Measurements from ENCODE around the gene DHFR.
"Not testable (repeated sequence)": the region's sequence is repeated elsewhere in the genome, so short reads cannot be mapped to it uniquely, and the experiment has no call there.

Gene DHFR

GRCh38 chr5:80597500-80597899 lies 57.3 kb downstream of the DHFR start:
- no peak for DNase-seq (ENCODE audit: insufficient read length, low spot score)
- FAIRE-seq: no peak
- TF ChIP-seq POLR2A (IDR thresholded peaks at IDR 0.05; ENCODE audit: low read depth, low read length): no peak

DNA sequence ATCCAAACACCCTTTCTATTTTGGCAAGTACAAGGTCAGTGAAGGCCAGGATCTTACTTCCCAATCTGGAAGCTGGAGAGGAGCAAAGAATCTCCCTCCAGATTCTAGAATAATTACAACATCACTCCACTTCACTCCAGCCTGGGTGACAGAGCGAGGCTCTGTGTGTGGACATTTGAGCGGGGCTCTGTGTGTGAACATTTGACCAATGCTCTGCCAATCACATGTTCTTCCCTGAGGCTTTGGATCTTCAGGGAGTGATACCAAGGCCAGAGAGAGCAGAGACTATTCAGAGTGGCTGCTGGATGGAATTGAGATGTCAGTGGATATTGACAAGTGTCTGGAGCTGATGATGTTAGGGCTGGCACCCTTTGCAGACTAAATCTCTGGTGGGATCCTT lies 60.0 kb downstream of the DHFR start:
- no peak for TF ChIP-seq POLR2A (IDR thresholded peaks at IDR 0.05; ENCODE audit: low read depth, low read length)
- FAIRE-seq (no peak), DNase-seq (ENCODE audit: insufficient read length, low spot score) (no peak)

GRCh38 chr5:80592761-80593160 lies 62.0 kb downstream of the DHFR start:
- FAIRE-seq (no peak), DNase-seq (ENCODE audit: insufficient read length, low spot score) (no peak)
- no peak for TF ChIP-seq POLR2A (IDR thresholded peaks at IDR 0.05; ENCODE audit: low read depth, low read length)

DNA sequence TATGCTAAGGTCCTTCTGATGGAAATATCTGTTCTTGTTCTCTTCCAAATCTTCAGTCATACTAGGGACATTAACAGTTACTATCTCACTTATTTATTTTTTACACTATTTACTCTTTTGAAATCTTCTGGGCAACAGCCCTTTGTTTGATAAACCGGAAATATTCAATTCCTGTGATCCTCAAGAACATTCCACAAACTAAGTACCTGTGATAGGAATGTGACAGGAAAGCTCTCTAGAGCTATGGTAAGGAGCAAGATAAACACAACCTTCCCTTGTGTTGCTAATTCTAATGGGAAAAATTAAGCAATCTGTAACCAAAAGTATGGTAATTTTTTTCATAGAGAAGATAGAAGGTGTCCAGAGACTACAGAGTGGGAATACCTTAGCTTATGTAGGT lies 62.7 kb downstream of the DHFR start:
- FAIRE-seq: no peak
- DNase-seq (ENCODE audit: insufficient read length, low spot score): no peak
- no peak for TF ChIP-seq POLR2A (IDR thresholded peaks at IDR 0.05; ENCODE audit: low read depth, low read length)

DNA sequence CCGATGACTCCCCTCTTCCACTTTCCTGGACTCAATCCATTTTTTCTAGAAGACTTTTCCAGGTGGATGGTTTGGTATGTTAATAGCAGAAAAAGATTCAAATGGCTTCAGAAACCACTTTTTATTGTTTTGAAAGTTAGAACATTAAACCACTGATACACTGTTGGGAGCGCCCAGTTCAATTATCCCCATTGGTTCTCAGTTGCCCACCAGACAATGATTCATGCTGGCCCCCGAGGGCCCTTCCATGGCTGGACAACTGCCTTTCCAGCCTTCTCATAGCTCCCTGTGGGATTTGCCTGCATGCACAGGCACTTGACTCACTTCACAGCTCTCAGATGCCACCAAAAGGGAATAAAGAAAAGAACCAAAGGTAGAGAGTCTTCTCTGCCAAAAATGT lies 63.4 kb downstream of the DHFR start:
- FAIRE-seq (no peak), DNase-seq (ENCODE audit: insufficient read length, low spot score) (no peak)

DNA sequence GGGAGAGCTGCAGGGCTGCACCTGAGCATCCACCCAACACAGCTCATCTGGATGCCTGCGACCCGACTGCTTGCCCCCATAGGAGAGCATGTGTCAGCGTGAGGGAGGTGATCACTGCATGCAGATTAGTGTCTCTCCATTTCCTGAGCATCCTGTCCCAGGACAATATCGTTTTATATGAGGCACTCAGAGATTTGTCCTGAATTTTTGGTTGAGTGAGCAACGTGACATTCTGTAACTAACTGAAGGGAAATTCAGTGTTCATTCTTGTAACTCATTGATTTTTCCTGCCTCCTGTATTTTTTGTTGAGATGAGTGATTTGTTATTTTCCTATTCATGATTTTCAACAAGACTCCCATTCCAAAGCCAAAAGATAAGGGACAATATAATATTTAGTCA lies 64.0 kb downstream of the DHFR start:
- no peak for FAIRE-seq
- TF ChIP-seq POLR2A (IDR thresholded peaks at IDR 0.05; ENCODE audit: low read depth, low read length): no peak
- no peak for DNase-seq (ENCODE audit: insufficient read length, low spot score)

More for the DNA sequence above, 63.4 kb downstream of the DHFR start:
- no peak for TF ChIP-seq POLR2A (IDR thresholded peaks at IDR 0.05; ENCODE audit: low read depth, low read length)

DNA sequence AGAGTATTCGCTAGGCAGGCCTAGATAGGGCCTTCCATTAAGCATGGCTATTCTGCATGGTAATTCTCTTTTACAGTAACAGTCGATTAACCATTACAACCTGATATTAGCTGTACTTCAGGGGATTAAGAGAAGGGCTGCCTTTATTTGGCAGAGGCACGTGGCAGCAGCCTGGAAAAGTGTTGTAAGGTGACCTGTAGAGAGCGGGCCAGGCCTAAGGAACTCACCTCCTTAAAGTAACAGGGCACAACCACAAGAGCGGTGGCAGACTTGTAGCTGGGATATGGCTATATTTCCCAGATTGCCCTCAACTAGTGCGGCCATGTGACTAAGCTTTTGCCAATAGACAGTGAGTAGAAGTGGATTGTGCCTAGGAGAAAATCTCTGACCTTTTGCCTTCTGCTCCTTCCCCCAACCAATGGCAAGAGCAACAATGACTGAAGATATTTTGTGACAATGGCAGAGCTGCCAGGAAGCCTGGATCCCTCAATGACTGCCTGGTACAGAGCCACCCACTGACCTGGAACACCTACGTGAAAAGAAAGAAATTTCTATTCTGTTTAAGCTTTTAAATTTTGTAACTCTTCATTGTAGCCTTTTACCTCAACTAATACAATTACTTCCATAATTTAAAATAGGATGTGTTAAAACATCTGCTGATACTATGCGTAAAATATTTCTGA lies 65.8 kb downstream of the DHFR start:
- TF ChIP-seq POLR2A (IDR thresholded peaks at IDR 0.05; ENCODE audit: low read depth, low read length): no peak
- FAIRE-seq: no peak
- DNase-seq (ENCODE audit: insufficient read length, low spot score): no peak

GRCh38 chr5:80584770-80585169 lies 70.0 kb downstream of the DHFR start:
- FAIRE-seq (no peak), DNase-seq (ENCODE audit: insufficient read length, low spot score) (no peak)
- no peak for TF ChIP-seq POLR2A (IDR thresholded peaks at IDR 0.05; ENCODE audit: low read depth, low read length)

DNA sequence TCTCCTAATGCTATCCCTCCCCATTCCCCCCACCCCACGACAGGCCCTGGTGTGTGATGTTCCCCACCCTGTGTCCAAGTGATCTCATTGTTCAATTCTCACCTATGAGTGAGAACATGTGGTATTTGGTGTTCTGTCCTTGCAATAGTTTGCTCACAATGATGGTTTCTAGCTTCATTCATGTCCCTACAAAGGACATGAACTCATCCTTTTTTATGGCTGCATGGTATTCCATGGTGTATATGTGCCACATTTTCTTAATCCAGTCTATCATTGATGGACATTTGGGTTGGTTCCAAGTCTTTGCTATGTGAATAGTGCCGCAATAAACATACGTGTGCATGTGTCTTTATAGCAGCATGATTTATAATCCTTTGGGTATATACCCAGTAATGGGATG lies 74.5 kb downstream of the DHFR start:
- DNase-seq (ENCODE audit: insufficient read length, low spot score); FAIRE-seq: not testable (repeated sequence)

- FAIRE-seq: no peak
- TF ChIP-seq POLR2A (IDR thresholded peaks at IDR 0.05; ENCODE audit: low read depth, low read length): no peak
These were observed 75.7 kb downstream of the DHFR start for GRCh38 chr5:80579050-80579449.

GRCh38 chr5:80577707-80578106 lies 77.1 kb downstream of the DHFR start:
- no peak for FAIRE-seq
- DNase-seq (ENCODE audit: insufficient read length, low spot score): no peak
- TF ChIP-seq POLR2A (IDR thresholded peaks at IDR 0.05; ENCODE audit: low read depth, low read length): no peak

More at GRCh38 chr5:80579050-80579449, 75.7 kb downstream of the DHFR start:
- no peak for DNase-seq (ENCODE audit: insufficient read length, low spot score)

DNA sequence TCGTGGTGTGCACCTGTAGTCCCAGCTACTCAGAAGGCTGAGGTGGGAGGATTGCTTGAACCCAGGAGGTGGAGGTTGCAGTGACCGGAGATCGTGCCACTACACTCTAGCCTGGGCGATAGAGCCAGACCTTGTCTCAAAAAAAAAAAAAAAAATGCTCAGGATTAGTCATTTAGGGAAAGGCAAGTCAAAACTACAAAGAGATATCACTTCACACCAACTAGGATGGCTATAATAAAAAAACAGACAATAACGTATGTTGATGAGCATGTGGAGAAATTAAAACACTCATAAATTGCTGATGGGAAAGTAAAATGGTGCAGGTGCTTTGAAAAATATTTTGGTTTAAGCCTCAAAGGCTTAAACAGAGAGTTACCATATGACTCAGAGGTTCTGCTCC lies 78.4 kb downstream of the DHFR start:
- DNase-seq (ENCODE audit: insufficient read length, low spot score): no peak
- FAIRE-seq: no peak
- TF ChIP-seq POLR2A (IDR thresholded peaks at IDR 0.05; ENCODE audit: low read depth, low read length): no peak
